H54 (cell line): ENCODE measurements around the gene RPL5.
A peak's percentile ranks its signal among the peaks of the same experiment; 100 is the strongest.

Experiments used
- DNase-seq: peaks from one replicate; pipeline ENCODE4 v3.0.0; 2011; ENCODE audit warnings: low spot score, mixed read lengths; ENCODE audit not compliant: insufficient read length
- FAIRE-seq: peaks from 3 replicates; lab custom pipeline; 2011; peaks lifted over from hg19 to GRCh38; lab: Jason Lieb, UNC
- POLR2A ChIP-seq: IDR thresholded peaks from 2 replicates; pipeline ENCODE4 v1.6.1; 2011; ENCODE audit warnings: low read depth, mild to moderate bottlenecking, low read length

Gene RPL5

GRCh38 chr1:92837062-92837461, 5.2 kb downstream of the RPL5 start:
- FAIRE-seq, result no peak
- no peak for DNase-seq
- no peak for TF ChIP-seq POLR2A

GRCh38 chr1:92838519-92838918, 6.7 kb downstream of the RPL5 start:
- no peak for DNase-seq
- no peak for TF ChIP-seq POLR2A
- FAIRE-seq, result no peak

GRCh38 chr1:92839442-92839841, 7.6 kb downstream of the RPL5 start:
- FAIRE-seq (peak; percentile 23), DNase-seq (no peak)
- no peak for TF ChIP-seq POLR2A

- no peak for TF ChIP-seq POLR2A
- DNase-seq (no peak), FAIRE-seq (no peak)
Measured at GRCh38 chr1:92840600-92840999, 8.8 kb downstream of the RPL5 start.

GRCh38 chr1:92842082-92843045, 10.5 kb downstream of the RPL5 start:
- DNase-seq (no peak), FAIRE-seq (no peak)
- TF ChIP-seq POLR2A, result no peak

GRCh38 chr1:92843046-92843423, 11.2 kb downstream of the RPL5 start:
- TF ChIP-seq POLR2A, result no peak
- no peak for DNase-seq
- FAIRE-seq, result no peak

- FAIRE-seq (no peak), DNase-seq (no peak)
- no peak for TF ChIP-seq POLR2A
Measured at GRCh38 chr1:92843429-92844352, 11.9 kb downstream of the RPL5 start.

GRCh38 chr1:92844439-92844838, 12.6 kb downstream of the RPL5 start:
- no peak for FAIRE-seq
- no peak for DNase-seq
- no peak for TF ChIP-seq POLR2A

GRCh38 chr1:92845908-92846307, 14.1 kb downstream of the RPL5 start:
- DNase-seq (no peak), FAIRE-seq (no peak)
- TF ChIP-seq POLR2A, result no peak

GRCh38 chr1:92848201-92848600, 16.4 kb downstream of the RPL5 start:
- TF ChIP-seq POLR2A, result no peak
- FAIRE-seq (no peak), DNase-seq (no peak)

- DNase-seq, result no peak
- TF ChIP-seq POLR2A, result no peak
- FAIRE-seq, result no peak
Measured at GRCh38 chr1:92850019-92850418, 18.2 kb downstream of the RPL5 start.

GRCh38 chr1:92851729-92852128, 19.9 kb downstream of the RPL5 start:
- FAIRE-seq, result no peak
- TF ChIP-seq POLR2A, result no peak
- no peak for DNase-seq

- TF ChIP-seq POLR2A, result no peak
- FAIRE-seq (no peak), DNase-seq (no peak)
Measured at GRCh38 chr1:92853299-92853698, 21.5 kb downstream of the RPL5 start.

GRCh38 chr1:92854101-92854785, 22.4 kb downstream of the RPL5 start:
- TF ChIP-seq POLR2A, result no peak
- no peak for DNase-seq
- FAIRE-seq, result no peak
